ENCODE results near the gene PCSK2.

The PCSK2 gene

GRCh38 chr20:17470521-17470920, 243.7 kb downstream of the PCSK2 start:
- Histone ChIP-seq H3K4me3 (ENCODE audit: control insufficient read depth in 1 of 7, extremely low read depth in 1 of 7, insufficient read depth in 4 of 7, low read depth in 2 of 7, low read length in 6 of 7) (no peak overlapping the region), H3K4me1 (ENCODE audit: control extremely low read depth in 1 of 4, control insufficient read depth in 4 of 4, insufficient read depth in 4 of 4, low read length in 3 of 4) (no peaks in the 10 kb centered on the region), H3K9me3 (ENCODE audit: control extremely low read depth in 1 of 5, control insufficient read depth in 4 of 5, insufficient read depth in 2 of 5, low read depth in 1 of 5, low read length in 4 of 5) (peaks cover 0 to 2% (median 0%) of the 10 kb centered on the region in 5 experiments), H3K36me3 (ENCODE audit: control insufficient read depth in 4 of 4, insufficient read depth in 4 of 4, low read length in 3 of 4) (no peaks in the 10 kb centered on the region), H3K27me3 (replicated peaks in 2 of 5; ENCODE audit: control insufficient read depth in 4 of 5, insufficient read depth in 5 of 5, low read length in 4 of 5) (peaks cover 0 to 3% (median 0%) of the 10 kb centered on the region in 5 experiments), H3K27ac (ENCODE audit: insufficient read depth in 1 of 2, low read depth in 1 of 2, low read length in 2 of 2, poor library complexity in 1 of 2, severe bottlenecking in 2 of 2) (no peak overlapping the region)
- CTCF ChIA-PET = no interaction called here
- no peak for DNase-seq
- POLR2A ChIA-PET = no interaction called here
- 100% methylated on average over 3 of the region's 5 CpGs for WGBS (ENCODE audit: insufficient coverage)

GRCh38 chr20:17470973-17471372, 244.1 kb downstream of the PCSK2 start:
- WGBS (ENCODE audit: insufficient coverage) = 93% methylated on average over 3 of the region's 9 CpGs
- Histone ChIP-seq H3K36me3 (ENCODE audit: control insufficient read depth in 4 of 4, insufficient read depth in 4 of 4, low read length in 3 of 4) (no peaks in the 10 kb centered on the region), H3K27me3 (replicated peaks in 2 of 5; ENCODE audit: control insufficient read depth in 4 of 5, insufficient read depth in 5 of 5, low read length in 4 of 5) (peaks cover 0 to 3% (median 0%) of the 10 kb centered on the region in 5 experiments), H3K4me1 (ENCODE audit: control extremely low read depth in 1 of 4, control insufficient read depth in 4 of 4, insufficient read depth in 4 of 4, low read length in 3 of 4) (no peaks in the 10 kb centered on the region), H3K9me3 (ENCODE audit: control extremely low read depth in 1 of 5, control insufficient read depth in 4 of 5, insufficient read depth in 2 of 5, low read depth in 1 of 5, low read length in 4 of 5) (peaks cover 0 to 2% (median 0%) of the 10 kb centered on the region in 5 experiments), H3K4me3 (ENCODE audit: control insufficient read depth in 1 of 7, extremely low read depth in 1 of 7, insufficient read depth in 4 of 7, low read depth in 2 of 7, low read length in 6 of 7) (no peak overlapping the region), H3K27ac (ENCODE audit: insufficient read depth in 1 of 2, low read depth in 1 of 2, low read length in 2 of 2, poor library complexity in 1 of 2, severe bottlenecking in 2 of 2) (no peak overlapping the region)
- no peak for DNase-seq
- POLR2A ChIA-PET = no interaction called here
- CTCF ChIA-PET = no interaction called here

GRCh38 chr20:17471606-17472187, 244.9 kb downstream of the PCSK2 start:
- POLR2A ChIA-PET = no interaction called here
- no peak overlapping the region for H3K27ac ChIP-seq (ENCODE audit: insufficient read depth in 1 of 2, low read depth in 1 of 2, low read length in 2 of 2, poor library complexity in 1 of 2, severe bottlenecking in 2 of 2)

GRCh38 chr20:17473659-17474058, 246.8 kb downstream of the PCSK2 start:
- Histone ChIP-seq H3K27me3 (replicated peaks in 2 of 5; ENCODE audit: control insufficient read depth in 4 of 5, insufficient read depth in 5 of 5, low read length in 4 of 5) (peaks cover 0 to 3% (median 0%) of the 10 kb centered on the region in 5 experiments), H3K36me3 (ENCODE audit: control insufficient read depth in 4 of 4, insufficient read depth in 4 of 4, low read length in 3 of 4) (no peaks in the 10 kb centered on the region), H3K4me3 (ENCODE audit: control insufficient read depth in 1 of 7, extremely low read depth in 1 of 7, insufficient read depth in 4 of 7, low read depth in 2 of 7, low read length in 6 of 7) (no peak overlapping the region), H3K27ac (ENCODE audit: insufficient read depth in 1 of 2, low read depth in 1 of 2, low read length in 2 of 2, poor library complexity in 1 of 2, severe bottlenecking in 2 of 2) (no peak overlapping the region), H3K9me3 (ENCODE audit: control extremely low read depth in 1 of 5, control insufficient read depth in 4 of 5, insufficient read depth in 2 of 5, low read depth in 1 of 5, low read length in 4 of 5) (peaks cover 0 to 2% (median 0%) of the 10 kb centered on the region in 5 experiments), H3K4me1 (ENCODE audit: control extremely low read depth in 1 of 4, control insufficient read depth in 4 of 4, insufficient read depth in 4 of 4, low read length in 3 of 4) (no peaks in the 10 kb centered on the region)
- ChIA-PET POLR2A (no interaction called here), CTCF (no interaction called here)
- no peak for DNase-seq
- 96% methylated on average over 4 of the region's 6 CpGs for WGBS (ENCODE audit: insufficient coverage)

More at GRCh38 chr20:17471606-17472187, 244.9 kb downstream of the PCSK2 start:
- DNase-seq = no peak
- WGBS (ENCODE audit: insufficient coverage) = 87% methylated on average over 8 of the region's 10 CpGs
- peaks cover 0 to 2% (median 0%) of the 10 kb centered on the region in 5 experiments for H3K9me3 ChIP-seq (ENCODE audit: control extremely low read depth in 1 of 5, control insufficient read depth in 4 of 5, insufficient read depth in 2 of 5, low read depth in 1 of 5, low read length in 4 of 5)
- no peak overlapping the region for H3K4me3 ChIP-seq (ENCODE audit: control insufficient read depth in 1 of 7, extremely low read depth in 1 of 7, insufficient read depth in 4 of 7, low read depth in 2 of 7, low read length in 6 of 7)
- H3K36me3 ChIP-seq (ENCODE audit: control insufficient read depth in 4 of 4, insufficient read depth in 4 of 4, low read length in 3 of 4) = no peaks in the 10 kb centered on the region
- CTCF ChIA-PET = no interaction called here
- H3K4me1 ChIP-seq (ENCODE audit: control extremely low read depth in 1 of 4, control insufficient read depth in 4 of 4, insufficient read depth in 4 of 4, low read length in 3 of 4) = no peaks in the 10 kb centered on the region
- peaks cover 0 to 3% (median 0%) of the 10 kb centered on the region in 5 experiments for H3K27me3 ChIP-seq (replicated peaks in 2 of 5; ENCODE audit: control insufficient read depth in 4 of 5, insufficient read depth in 5 of 5, low read length in 4 of 5)

GRCh38 chr20:17479063-17479657, 252.3 kb downstream of the PCSK2 start:
- no peaks in the 10 kb centered on the region for H3K4me1 ChIP-seq (ENCODE audit: control extremely low read depth in 1 of 4, control insufficient read depth in 4 of 4, insufficient read depth in 4 of 4, low read length in 3 of 4)
- CTCF ChIA-PET = no interaction called here

GRCh38 chr20:17480696-17481095, 253.9 kb downstream of the PCSK2 start:
- Histone ChIP-seq H3K9me3 (ENCODE audit: control extremely low read depth in 1 of 5, control insufficient read depth in 4 of 5, insufficient read depth in 2 of 5, low read depth in 1 of 5, low read length in 4 of 5) (peaks cover 0 to 3% (median 0%) of the 10 kb centered on the region in 5 experiments), H3K4me1 (ENCODE audit: control extremely low read depth in 1 of 4, control insufficient read depth in 4 of 4, insufficient read depth in 4 of 4, low read length in 3 of 4) (no peaks in the 10 kb centered on the region), H3K27me3 (replicated peaks in 2 of 5; ENCODE audit: control insufficient read depth in 4 of 5, insufficient read depth in 5 of 5, low read length in 4 of 5) (peaks cover 0 to 8% (median 0%) of the 10 kb centered on the region in 5 experiments), H3K36me3 (ENCODE audit: control insufficient read depth in 4 of 4, insufficient read depth in 4 of 4, low read length in 3 of 4) (no peaks in the 10 kb centered on the region), H3K4me3 (ENCODE audit: control insufficient read depth in 1 of 7, extremely low read depth in 1 of 7, insufficient read depth in 4 of 7, low read depth in 2 of 7, low read length in 6 of 7) (no peak overlapping the region), H3K27ac (ENCODE audit: insufficient read depth in 1 of 2, low read depth in 1 of 2, low read length in 2 of 2, poor library complexity in 1 of 2, severe bottlenecking in 2 of 2) (no peak overlapping the region)
- DNase-seq = no peak
- POLR2A ChIA-PET = no interaction called here
- 97% methylated on average over 7 of the region's 11 CpGs for WGBS (ENCODE audit: insufficient coverage)
- CTCF ChIA-PET = no interaction called here

More at GRCh38 chr20:17479063-17479657, 252.3 kb downstream of the PCSK2 start:
- Histone ChIP-seq H3K27ac (ENCODE audit: insufficient read depth in 1 of 2, low read depth in 1 of 2, low read length in 2 of 2, poor library complexity in 1 of 2, severe bottlenecking in 2 of 2) (no peak overlapping the region), H3K4me3 (ENCODE audit: control insufficient read depth in 1 of 7, extremely low read depth in 1 of 7, insufficient read depth in 4 of 7, low read depth in 2 of 7, low read length in 6 of 7) (no peak overlapping the region), H3K36me3 (ENCODE audit: control insufficient read depth in 4 of 4, insufficient read depth in 4 of 4, low read length in 3 of 4) (no peaks in the 10 kb centered on the region), H3K9me3 (ENCODE audit: control extremely low read depth in 1 of 5, control insufficient read depth in 4 of 5, insufficient read depth in 2 of 5, low read depth in 1 of 5, low read length in 4 of 5) (peaks cover 0 to 2% (median 0%) of the 10 kb centered on the region in 5 experiments), H3K27me3 (replicated peaks in 2 of 5; ENCODE audit: control insufficient read depth in 4 of 5, insufficient read depth in 5 of 5, low read length in 4 of 5) (peaks cover 0 to 5% (median 0%) of the 10 kb centered on the region in 5 experiments)
- no peak for DNase-seq
- 94% methylated on average over 17 of the region's 23 CpGs for WGBS (ENCODE audit: insufficient coverage)
- POLR2A ChIA-PET = no interaction called here

GRCh38 chr20:17481661-17482060, 254.8 kb downstream of the PCSK2 start:
- H3K27ac ChIP-seq (ENCODE audit: insufficient read depth in 1 of 2, low read depth in 1 of 2, low read length in 2 of 2, poor library complexity in 1 of 2, severe bottlenecking in 2 of 2) = no peak overlapping the region
- H3K27me3 ChIP-seq (replicated peaks in 2 of 5; ENCODE audit: control insufficient read depth in 4 of 5, insufficient read depth in 5 of 5, low read length in 4 of 5) = peaks cover 0 to 8% (median 0%) of the 10 kb centered on the region in 5 experiments
- WGBS (ENCODE audit: insufficient coverage) = 95% methylated on average over 16 of the region's 16 CpGs
- no peaks in the 10 kb centered on the region for H3K4me1 ChIP-seq (ENCODE audit: control extremely low read depth in 1 of 4, control insufficient read depth in 4 of 4, insufficient read depth in 4 of 4, low read length in 3 of 4)
- POLR2A ChIA-PET = no interaction called here
- DNase-seq = no peak
- H3K36me3 ChIP-seq (ENCODE audit: control insufficient read depth in 4 of 4, insufficient read depth in 4 of 4, low read length in 3 of 4) = no peaks in the 10 kb centered on the region
- no peak overlapping the region for H3K4me3 ChIP-seq (ENCODE audit: control insufficient read depth in 1 of 7, extremely low read depth in 1 of 7, insufficient read depth in 4 of 7, low read depth in 2 of 7, low read length in 6 of 7)
- CTCF ChIA-PET = no interaction called here
- peaks cover 0 to 3% (median 0%) of the 10 kb centered on the region in 5 experiments for H3K9me3 ChIP-seq (ENCODE audit: control extremely low read depth in 1 of 5, control insufficient read depth in 4 of 5, insufficient read depth in 2 of 5, low read depth in 1 of 5, low read length in 4 of 5)

Data from common myeloid progenitor, CD34-positive (primary cell).